ENCODE data around the gene PPM1L.

GRCh38 chr3:160781863-160782262, 25.8 kb downstream of the PPM1L start:
- TF ChIP-seq, protein P1, sequence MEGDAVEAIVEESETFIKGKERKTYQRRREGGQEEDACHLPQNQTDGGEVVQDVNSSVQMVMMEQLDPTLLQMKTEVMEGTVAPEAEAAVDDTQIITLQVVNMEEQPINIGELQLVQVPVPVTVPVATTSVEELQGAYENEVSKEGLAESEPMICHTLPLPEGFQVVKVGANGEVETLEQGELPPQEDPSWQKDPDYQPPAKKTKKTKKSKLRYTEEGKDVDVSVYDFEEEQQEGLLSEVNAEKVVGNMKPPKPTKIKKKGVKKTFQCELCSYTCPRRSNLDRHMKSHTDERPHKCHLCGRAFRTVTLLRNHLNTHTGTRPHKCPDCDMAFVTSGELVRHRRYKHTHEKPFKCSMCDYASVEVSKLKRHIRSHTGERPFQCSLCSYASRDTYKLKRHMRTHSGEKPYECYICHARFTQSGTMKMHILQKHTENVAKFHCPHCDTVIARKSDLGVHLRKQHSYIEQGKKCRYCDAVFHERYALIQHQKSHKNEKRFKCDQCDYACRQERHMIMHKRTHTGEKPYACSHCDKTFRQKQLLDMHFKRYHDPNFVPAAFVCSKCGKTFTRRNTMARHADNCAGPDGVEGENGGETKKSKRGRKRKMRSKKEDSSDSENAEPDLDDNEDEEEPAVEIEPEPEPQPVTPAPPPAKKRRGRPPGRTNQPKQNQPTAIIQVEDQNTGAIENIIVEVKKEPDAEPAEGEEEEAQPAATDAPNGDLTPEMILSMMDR (IDR thresholded peaks at IDR 0.05): no peak
- TF ChIP-seq POLR2A (IDR thresholded peaks at IDR 0.05): no peak
